Stimulated activated naive CD4-positive, alpha-beta T cell (primary cell): Measurements from ENCODE around the gene LRP1-AS.

Experiments used
- DNase-seq, 6 experiments: peaks; one replicate each; lab custom pipeline; 2025; lab: John Stamatoyannopoulos, UW

Gene LRP1-AS

GRCh38 chr12:57146961-57147944, at the start of gene LRP1-AS:
TSS of gene LRP1-AS (minus strand) at chr12:57147619.
- no peak for DNase-seq

GRCh38 chr12:57196956-57197355, 49.5 kb upstream of the LRP1-AS start:
- no peak for DNase-seq

GRCh38 chr12:57196439-57196838, 49.0 kb upstream of the LRP1-AS start:
- DNase-seq = no peak

- no peak for DNase-seq
Observed at GRCh38 chr12:57195611-57196371, 48.4 kb upstream of the LRP1-AS start.

GRCh38 chr12:57195186-57195585, 47.8 kb upstream of the LRP1-AS start:
- no peak for DNase-seq

- DNase-seq = no peak
Observed at GRCh38 chr12:57194253-57194652, 46.8 kb upstream of the LRP1-AS start.

DNA sequence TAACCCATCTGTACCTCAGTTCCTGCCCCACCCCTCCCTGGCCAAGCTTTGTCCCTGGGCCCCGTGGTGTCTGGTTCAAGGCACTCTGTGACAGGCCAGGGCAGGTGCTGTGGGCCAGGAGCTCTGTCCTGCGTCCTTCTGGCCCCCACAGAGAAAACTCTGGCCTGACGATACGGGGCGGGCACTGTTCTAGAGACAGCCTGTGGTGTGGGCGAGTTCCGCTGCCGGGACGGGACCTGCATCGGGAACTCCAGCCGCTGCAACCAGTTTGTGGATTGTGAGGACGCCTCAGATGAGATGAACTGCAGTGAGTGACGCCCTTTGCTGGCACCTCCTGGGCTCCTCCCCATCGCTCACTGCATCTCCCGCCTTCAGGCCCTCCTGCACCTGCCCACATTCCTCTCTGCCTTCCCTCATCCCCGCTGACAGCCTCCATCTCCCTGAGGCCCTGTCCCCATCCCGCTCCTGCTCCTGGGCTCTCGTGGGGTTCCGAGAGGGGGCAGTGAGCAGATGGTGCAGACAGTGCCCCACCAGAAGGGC, 46.4 kb upstream of the LRP1-AS start:
- DNase-seq = no peak

- DNase-seq = no peak
Observed at GRCh38 chr12:57192920-57193319, 45.5 kb upstream of the LRP1-AS start.

DNA sequence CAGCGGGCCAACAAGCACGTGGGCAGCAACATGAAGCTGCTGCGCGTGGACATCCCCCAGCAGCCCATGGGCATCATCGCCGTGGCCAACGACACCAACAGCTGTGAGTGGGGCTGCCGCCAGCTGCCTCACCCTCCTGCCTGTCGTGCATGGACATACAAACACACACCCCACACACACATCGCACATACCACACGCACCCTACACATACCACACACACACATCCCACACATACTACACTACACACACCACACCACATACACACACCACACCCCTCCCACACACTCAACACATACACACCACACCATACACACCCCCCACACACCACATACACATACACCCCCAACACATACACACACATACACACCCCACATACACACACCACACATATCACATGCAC, 44.0 kb upstream of the LRP1-AS start:
- no peak for DNase-seq

- DNase-seq = no peak
Observed at GRCh38 chr12:57190821-57191220, 43.4 kb upstream of the LRP1-AS start.

GRCh38 chr12:57190037-57190436, 42.6 kb upstream of the LRP1-AS start:
- DNase-seq = no peak

DNA sequence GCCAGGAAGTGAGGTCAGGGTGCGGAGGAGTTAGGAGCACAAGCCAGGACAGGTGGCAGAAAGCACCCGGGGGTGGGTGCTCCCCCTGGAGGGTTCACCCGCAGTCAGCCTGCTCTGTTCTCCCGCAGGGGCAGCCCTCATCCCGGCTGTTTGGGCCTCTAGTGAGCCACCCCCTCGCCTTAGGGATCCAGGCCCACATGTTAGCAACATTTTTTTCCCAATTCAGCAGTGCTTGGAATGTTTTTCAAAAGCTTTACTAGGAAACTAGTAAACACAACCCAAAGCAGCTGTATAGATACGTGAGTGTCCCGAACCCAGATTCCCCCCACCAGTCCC, 40.6 kb upstream of the LRP1-AS start:
- DNase-seq = no peak

- no peak for DNase-seq
Observed at GRCh38 chr12:57187222-57188089, 40.0 kb upstream of the LRP1-AS start.

DNA sequence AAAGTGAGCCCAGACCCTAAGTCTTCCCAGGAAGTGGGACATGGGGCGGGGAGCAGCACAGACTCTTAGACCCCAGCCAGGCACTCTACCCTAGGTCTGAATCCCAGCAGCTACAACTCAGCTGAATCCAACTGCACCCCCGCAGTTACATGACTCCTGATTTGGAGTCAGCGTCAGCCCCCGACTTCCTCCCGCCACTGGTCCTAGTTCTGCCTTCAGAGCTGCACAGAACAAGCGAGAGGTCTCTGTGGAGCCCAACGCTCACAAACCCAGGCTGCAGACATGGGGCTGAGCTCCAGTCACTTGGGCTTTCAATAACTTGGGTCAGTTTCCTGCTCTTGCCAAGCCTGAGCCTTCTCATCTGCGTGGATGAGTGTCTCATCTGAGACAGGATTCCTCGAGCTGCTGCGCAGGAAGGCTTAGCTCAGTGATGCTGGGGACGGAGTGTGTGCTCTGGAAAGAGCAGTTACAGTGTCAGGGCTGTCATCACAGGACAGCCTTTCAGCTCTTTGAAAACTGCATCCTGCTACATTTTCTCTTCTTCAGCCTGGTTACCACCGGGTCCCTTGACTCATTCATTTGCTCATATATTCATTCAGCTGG, 38.6 kb upstream of the LRP1-AS start:
- DNase-seq = no peak

- no peak for DNase-seq
Observed at GRCh38 chr12:57185403-57185802, 38.0 kb upstream of the LRP1-AS start.

DNA sequence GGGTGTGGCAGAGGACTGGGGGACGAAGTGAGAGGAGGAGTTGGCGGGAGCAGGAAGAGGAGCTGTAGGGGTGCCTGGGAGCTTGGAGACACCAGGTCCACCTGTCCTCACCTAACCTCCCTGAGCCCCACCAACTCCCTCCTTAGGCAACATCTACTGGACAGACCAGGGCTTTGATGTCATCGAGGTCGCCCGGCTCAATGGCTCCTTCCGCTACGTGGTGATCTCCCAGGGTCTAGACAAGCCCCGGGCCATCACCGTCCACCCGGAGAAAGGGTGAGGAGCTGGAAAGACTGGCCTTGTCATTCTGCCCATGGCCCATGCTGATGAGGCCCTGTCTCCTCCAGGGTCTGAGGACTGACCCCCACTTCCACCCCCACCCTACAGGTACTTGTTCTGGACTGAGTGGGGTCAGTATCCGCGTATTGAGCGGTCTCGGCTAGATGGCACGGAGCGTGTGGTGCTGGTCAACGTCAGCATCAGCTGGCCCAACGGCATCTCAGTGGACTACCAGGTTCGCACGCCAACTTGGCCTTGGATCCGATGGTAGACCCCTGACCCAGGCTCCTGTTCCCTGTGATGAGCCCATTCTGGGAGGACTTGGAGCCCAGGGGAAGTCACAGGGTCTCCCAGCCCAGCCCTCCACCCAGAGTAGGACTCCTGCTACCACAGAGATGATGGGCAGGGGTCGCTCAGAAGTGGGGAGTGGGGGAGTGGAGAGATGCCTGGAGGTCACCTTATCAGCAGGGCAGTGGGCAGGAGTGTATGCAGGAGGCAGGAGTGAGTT, 36.7 kb upstream of the LRP1-AS start:
- DNase-seq = no peak

DNA sequence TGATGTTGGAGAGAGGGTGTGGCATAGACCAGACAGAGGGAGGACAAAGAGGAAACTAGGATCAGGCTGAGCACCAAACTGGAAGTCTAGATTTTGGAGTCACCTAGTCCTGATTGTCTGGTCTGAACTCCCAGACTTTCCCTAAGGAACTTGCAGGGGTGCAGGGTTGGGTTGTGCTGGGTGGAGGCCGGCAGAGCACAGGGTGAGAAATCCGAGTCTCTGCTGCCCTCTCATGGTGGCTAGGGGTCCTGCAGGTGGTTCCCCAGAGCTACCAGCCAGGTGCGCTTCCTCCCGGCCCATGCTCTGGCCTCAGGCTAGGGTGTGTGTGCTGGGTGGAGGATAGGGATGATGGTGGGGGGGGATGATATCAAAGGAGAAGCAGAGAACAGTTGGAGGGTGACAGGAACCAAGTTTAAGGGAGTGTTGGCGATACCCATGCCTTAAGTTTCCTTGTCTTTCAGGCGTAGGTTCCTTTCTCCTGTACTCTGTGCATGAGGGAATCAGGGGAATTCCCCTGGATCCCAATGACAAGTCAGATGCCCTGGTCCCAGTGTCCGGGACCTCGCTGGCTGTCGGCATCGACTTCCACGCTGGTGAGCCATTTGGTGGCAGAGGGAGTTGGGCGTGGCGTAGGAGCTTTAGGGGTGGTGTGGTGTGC, 35.6 kb upstream of the LRP1-AS start:
- peak; percentile 44 to 83 (median 70) for DNase-seq

DNA sequence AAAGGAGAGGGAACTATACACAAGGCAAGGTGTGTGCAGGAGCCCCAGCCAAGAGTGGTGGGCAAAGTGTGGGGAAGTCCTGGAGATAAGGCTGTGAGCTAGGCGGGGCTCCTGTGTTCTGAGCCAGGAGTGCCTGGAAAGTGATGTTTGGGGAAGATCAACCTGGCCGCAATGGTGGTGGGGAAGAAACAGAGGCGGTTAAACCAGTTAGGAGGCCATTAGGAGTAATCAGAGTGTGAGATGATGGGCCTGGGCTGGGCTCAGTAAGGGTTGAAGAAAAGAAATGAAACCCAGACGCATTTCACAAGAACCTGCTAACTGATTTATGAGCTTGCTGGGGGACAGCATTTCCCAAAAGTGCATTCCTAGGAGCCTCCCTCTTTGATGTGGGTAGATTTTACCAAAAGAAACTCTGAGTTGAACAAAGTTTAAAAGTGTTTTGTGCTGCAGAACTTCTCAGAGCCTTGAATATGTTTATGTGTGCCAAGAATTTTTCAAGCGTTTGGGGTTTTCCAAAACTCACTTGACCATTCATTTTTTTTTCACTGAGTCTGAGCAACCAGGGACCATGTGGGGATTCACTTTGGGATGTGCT, 34.2 kb upstream of the LRP1-AS start:
- DNase-seq = no peak

GRCh38 chr12:57181072-57181471, 33.7 kb upstream of the LRP1-AS start:
- DNase-seq = no peak
